Testis (tissue), 3 donors: Measurements from ENCODE around the gene THSD4. TPM values are rescaled to one million over a fixed set of nuclear protein-coding genes. Genes with fewer than 3 reads are reported as not detected.
A peak's percentile ranks its signal among the peaks of the same experiment; 100 is the strongest.

Experiments used
- DNase-seq: peaks from one replicate; pipeline ENCODE4 v3.0.0-alpha.2; 2019
- H3K27ac ChIP-seq, 2 donors: fragments of 200-600 bp; sonication (generic); one replicate each; pipeline ENCODE4 v1.5.1; 2019
- H3K27me3 ChIP-seq: fragments of 200-600 bp; sonication (generic); one replicate; pipeline ENCODE4 v1.5.1; 2019
- H3K36me3 ChIP-seq: fragments of 200-600 bp; sonication (generic); one replicate; pipeline ENCODE4 v1.5.1; 2017; ENCODE audit warnings: low read depth; ENCODE audit errors: missing control alignments
- H3K4me1 ChIP-seq: fragments of 200-600 bp; sonication (generic); one replicate; pipeline ENCODE4 v1.5.1; 2019
- H3K4me3 ChIP-seq, 2 donors: fragments of 200-600 bp; sonication (generic); one replicate each; pipeline ENCODE4 v1.5.1; 2017 to 2019
- H3K9me3 ChIP-seq: fragments of 200-600 bp; sonication (generic); one replicate; pipeline ENCODE4 v1.5.1; 2017
- POLR2A ChIP-seq: fragments of 450-650 bp; IDR thresholded peaks from one replicate; pipeline ENCODE4 v1.6.1; 2017; ENCODE audit warnings: antibody characterized with exemption, mild to moderate bottlenecking, moderate library complexity
- WGBS, 2 donors: methylation state at CpG; one replicate each; pipeline ENCODE4 v1.1.5; 2018; 5-methylcytosine and 5-hydroxymethylcytosine counted together
- intact Hi-C: fragments of 100-400 bp; cut with DNase I; formaldehyde crosslinking; loops from one replicate; pipeline ENCODE4 v1.15.1; 2023; ENCODE audit warnings: low total_unique reads
- polyA plus RNA-seq: library from polyadenylated mRNA; stranded (reverse); fragments of 350-450 nt; fragmentation: Illumina TruSeq; extraction: RNeasy Lipid Tissue Mini Kit (QIAGEN cat#74804); gene quantifications from one replicate; pipeline ENCODE4 v1.2.3, GENCODE V29; 2014; ENCODE audit warnings: low read depth, low replicate concordance; ENCODE audit not compliant: insufficient read depth
- total RNA-seq, 2 donors: library from RNA; depleted of rRNA; stranded (reverse); fragments of >200 nt; gene quantifications; one replicate each; pipeline ENCODE4 v1.2.3, GENCODE V29; 2016
- TF ChIP-seq, protein P1 (sequence below), 3 experiments: fragments of 450-650 bp in 2 of 3; fragments of 200-600 bp in 1 of 3; sonication (generic) in 1 of 3; IDR thresholded peaks; one replicate each; pipeline ENCODE4 v1.5.1; 2016 to 2019; ENCODE audit warnings: antibody characterized with exemption in 3 of 3, mild to moderate bottlenecking in 2 of 3, moderate library complexity in 1 of 3

The THSD4 gene
- total and polyA plus RNA-seq, 3 donors from 2014 or later = 14.3 to 21.5 (median 18.2) TPM

DNA sequence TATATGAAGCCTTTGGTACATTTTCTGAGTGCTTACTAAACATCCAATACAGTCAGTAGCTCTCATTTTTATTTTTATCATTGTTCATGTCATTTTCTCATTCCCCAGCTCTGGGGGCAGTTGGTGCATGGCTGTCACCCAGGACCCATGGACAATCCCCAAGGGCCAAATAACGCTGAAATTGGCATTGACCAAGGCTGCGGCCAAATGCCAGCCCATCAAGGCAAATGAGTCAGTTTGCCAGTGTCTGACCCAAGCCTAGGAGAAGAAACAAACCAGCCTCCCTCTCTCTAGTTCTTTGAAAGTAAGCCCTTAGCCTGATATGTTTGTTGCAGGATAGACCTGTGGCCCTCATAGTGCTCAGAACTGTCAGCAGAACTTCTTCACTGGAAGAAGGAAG lies 219.2 kb downstream of the THSD4 start:
- 86 to 94% methylated on average over 2 of the region's 2 CpGs for WGBS, 2 donors
- intact Hi-C loops = no loop called here
- DNase-seq = no peak
- H3K27ac ChIP-seq = peak overlapping the region in 1 of 2 donors; percentile 77
- no peak overlapping the region for H3K4me3 ChIP-seq
- H3K36me3 ChIP-seq = no peaks in the 10 kb centered on the region
- peaks cover 30% of the 10 kb centered on the region for H3K4me1 ChIP-seq
- no peak for TF ChIP-seq POLR2A
- TF ChIP-seq, protein P1, sequence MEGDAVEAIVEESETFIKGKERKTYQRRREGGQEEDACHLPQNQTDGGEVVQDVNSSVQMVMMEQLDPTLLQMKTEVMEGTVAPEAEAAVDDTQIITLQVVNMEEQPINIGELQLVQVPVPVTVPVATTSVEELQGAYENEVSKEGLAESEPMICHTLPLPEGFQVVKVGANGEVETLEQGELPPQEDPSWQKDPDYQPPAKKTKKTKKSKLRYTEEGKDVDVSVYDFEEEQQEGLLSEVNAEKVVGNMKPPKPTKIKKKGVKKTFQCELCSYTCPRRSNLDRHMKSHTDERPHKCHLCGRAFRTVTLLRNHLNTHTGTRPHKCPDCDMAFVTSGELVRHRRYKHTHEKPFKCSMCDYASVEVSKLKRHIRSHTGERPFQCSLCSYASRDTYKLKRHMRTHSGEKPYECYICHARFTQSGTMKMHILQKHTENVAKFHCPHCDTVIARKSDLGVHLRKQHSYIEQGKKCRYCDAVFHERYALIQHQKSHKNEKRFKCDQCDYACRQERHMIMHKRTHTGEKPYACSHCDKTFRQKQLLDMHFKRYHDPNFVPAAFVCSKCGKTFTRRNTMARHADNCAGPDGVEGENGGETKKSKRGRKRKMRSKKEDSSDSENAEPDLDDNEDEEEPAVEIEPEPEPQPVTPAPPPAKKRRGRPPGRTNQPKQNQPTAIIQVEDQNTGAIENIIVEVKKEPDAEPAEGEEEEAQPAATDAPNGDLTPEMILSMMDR (IDR thresholded peaks at IDR 0.05) = no peak
- no peaks in the 10 kb centered on the region for H3K27me3 ChIP-seq
- H3K9me3 ChIP-seq = no peaks in the 10 kb centered on the region

DNA sequence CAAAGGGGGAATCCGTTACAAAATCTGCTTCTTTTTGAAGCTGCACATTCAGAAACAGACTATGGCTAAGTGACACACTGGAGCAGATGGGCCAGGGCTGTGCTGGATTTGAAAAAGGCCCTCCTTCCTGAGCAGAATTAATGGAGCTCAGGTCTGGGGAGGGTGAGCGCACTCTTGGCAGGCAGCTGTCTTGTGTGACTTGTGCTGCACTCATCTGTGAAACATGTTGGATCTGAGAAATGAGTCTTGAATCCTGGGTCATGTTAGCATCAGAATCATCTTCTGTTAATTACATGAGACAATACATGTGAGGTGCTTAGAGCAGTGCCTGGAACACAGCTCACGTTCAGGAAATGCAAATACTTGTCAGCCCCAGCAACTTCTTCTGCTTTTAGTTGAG lies 219.6 kb downstream of the THSD4 start:
- Histone ChIP-seq H3K9me3 (no peaks in the 10 kb centered on the region), H3K27ac (peak overlapping the region in 1 of 2 donors; percentile 77), H3K36me3 (no peaks in the 10 kb centered on the region), H3K4me3 (no peak overlapping the region), H3K27me3 (no peaks in the 10 kb centered on the region), H3K4me1 (peaks cover 26% of the 10 kb centered on the region)
- WGBS, 2 donors = 83 to 89% methylated on average over 3 of the region's 3 CpGs
- no peak for TF ChIP-seq POLR2A
- TF ChIP-seq, protein P1 (IDR thresholded peaks at IDR 0.05) = no peak
- no peak for DNase-seq
- intact Hi-C loops = no loop called here

DNA sequence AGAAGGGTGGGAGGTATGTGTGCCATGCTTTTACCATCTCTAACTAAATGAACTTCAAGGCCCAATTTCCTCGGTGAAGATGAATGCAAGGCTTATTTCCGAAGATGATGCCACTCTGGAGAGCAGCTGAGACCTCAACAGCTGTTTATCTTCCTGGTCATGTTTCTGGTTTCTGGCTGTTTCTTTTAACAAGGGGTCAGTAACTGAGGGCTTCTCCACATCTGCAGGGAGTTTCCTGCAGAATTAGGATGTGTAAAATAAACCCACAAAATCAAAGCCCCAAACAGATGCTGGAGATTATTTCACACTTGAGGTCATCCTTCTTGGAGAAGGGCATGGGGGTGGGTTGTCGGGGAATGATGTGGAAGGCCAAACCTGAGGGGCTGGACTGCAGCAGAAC lies 220.3 kb downstream of the THSD4 start:
- Histone ChIP-seq H3K27ac (peak overlapping the region in 1 of 2 donors; percentile 77), H3K4me1 (peaks cover 26% of the 10 kb centered on the region)
- intact Hi-C loops = no loop called here

GRCh38 chr15:71336671-71337070 lies 221.4 kb downstream of the THSD4 start:
- peak overlapping the region in 1 of 2 donors; percentile 77 for H3K27ac ChIP-seq
- no peak for TF ChIP-seq POLR2A
- TF ChIP-seq, protein P1 (IDR thresholded peaks at IDR 0.05) = no peak
- no peak overlapping the region for H3K4me3 ChIP-seq
- intact Hi-C loops = no loop called here
- 82 to 85% methylated on average over 3 of the region's 3 CpGs for WGBS, 2 donors
- H3K4me1 ChIP-seq = peaks cover 26% of the 10 kb centered on the region
- H3K9me3 ChIP-seq = no peaks in the 10 kb centered on the region
- no peak for DNase-seq
- no peaks in the 10 kb centered on the region for H3K36me3 ChIP-seq
- H3K27me3 ChIP-seq = no peaks in the 10 kb centered on the region

More for the DNA sequence above, 220.3 kb downstream of the THSD4 start:
- WGBS, 2 donors = 45 to 60% methylated on average over 3 of the region's 3 CpGs
- DNase-seq = no peak
- Histone ChIP-seq H3K4me3 (no peak overlapping the region), H3K27me3 (no peaks in the 10 kb centered on the region), H3K36me3 (no peaks in the 10 kb centered on the region), H3K9me3 (no peaks in the 10 kb centered on the region)
- TF ChIP-seq, protein P1 (IDR thresholded peaks at IDR 0.05) = no peak
- TF ChIP-seq POLR2A = no peak

DNA sequence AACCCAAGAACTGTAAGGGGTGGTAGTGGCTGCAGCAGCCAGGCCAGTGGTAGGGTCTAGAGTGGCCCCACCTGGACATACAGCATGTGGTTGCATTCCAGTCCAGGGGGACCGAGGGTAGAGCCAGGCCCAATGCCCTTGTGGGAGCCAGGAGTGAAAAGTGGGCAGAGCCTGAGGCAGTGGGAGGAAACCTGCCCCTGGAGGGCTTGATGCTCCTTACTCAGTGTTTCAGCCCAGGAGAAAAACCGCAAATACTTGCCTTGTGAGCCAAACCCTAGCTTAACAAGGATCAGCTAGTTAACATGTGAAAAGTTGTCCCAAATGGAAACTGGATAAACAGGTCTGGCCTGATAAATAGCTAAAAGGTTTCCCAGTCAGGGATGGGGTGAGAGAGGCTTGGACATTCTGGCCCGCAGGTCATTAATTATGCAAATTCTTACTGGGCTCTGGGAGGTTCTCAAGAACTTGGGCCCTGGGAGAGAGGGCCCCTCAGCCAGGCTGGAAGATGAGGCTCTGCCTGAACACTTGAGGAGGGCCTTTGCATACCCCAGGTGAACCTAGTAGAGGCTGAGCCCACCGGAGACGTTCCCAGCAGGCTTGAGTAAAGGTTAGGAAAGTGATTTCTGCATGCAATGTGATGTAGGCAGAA lies 222.1 kb downstream of the THSD4 start:
- TF ChIP-seq, protein P1 (IDR thresholded peaks at IDR 0.05) = no peak
- no peak for TF ChIP-seq POLR2A
- H3K27ac ChIP-seq = peak overlapping the region in 1 of 2 donors; percentile 77
- no peak for DNase-seq

More for the DNA sequence above, 222.1 kb downstream of the THSD4 start:
- WGBS, 2 donors = 59 to 67% methylated on average over 5 of the region's 5 CpGs
- H3K27me3 ChIP-seq = no peaks in the 10 kb centered on the region
- H3K9me3 ChIP-seq = no peaks in the 10 kb centered on the region
- H3K4me3 ChIP-seq = no peak overlapping the region
- intact Hi-C loops = no loop called here
- peaks cover 26% of the 10 kb centered on the region for H3K4me1 ChIP-seq
- H3K36me3 ChIP-seq = no peaks in the 10 kb centered on the region
